Neuronal stem cell (in vitro differentiated cells): ENCODE results near the gene SPOCD1.

ENCODE experiments used
- DNase-seq: peaks from one replicate; pipeline ENCODE4 v3.0.0-alpha.2; 2013; ENCODE audit warnings: low spot score
- H2AFZ ChIP-seq: one replicate; pipeline ENCODE4 v1.6.1; 2013; ENCODE audit warnings: mild to moderate bottlenecking, low read length, inconsistent platforms
- H2AK5ac ChIP-seq: 2 replicates; pipeline ENCODE4 v1.6.1; 2013; ENCODE audit warnings: low read depth, mild to moderate bottlenecking, inconsistent platforms, low read length, moderate library complexity, mixed read lengths
- H2BK120ac ChIP-seq: 2 replicates; pipeline ENCODE4 v1.6.1; 2013; ENCODE audit warnings: low read depth, mild to moderate bottlenecking, inconsistent platforms, low read length, moderate library complexity, mixed read lengths
- H2BK12ac ChIP-seq: one replicate; pipeline ENCODE4 v1.6.1; 2013; ENCODE audit warnings: low read length, inconsistent platforms
- H2BK15ac ChIP-seq: 2 replicates; pipeline ENCODE4 v1.6.1; 2013; ENCODE audit warnings: mild to moderate bottlenecking, low read length, inconsistent platforms, mixed read lengths
- H2BK5ac ChIP-seq: one replicate; pipeline ENCODE4 v1.6.1; 2013; ENCODE audit warnings: inconsistent platforms, mild to moderate bottlenecking, low read length, moderate library complexity
- H3K14ac ChIP-seq: one replicate; pipeline ENCODE4 v1.6.1; 2013; ENCODE audit warnings: low read length, inconsistent platforms
- H3K18ac ChIP-seq: 2 replicates; pipeline ENCODE4 v1.6.1; 2013; ENCODE audit warnings: low read length, inconsistent platforms
- H3K23ac ChIP-seq: 2 replicates; pipeline ENCODE4 v1.6.1; 2013; ENCODE audit warnings: low read depth, mild to moderate bottlenecking, mixed read lengths, low read length, inconsistent platforms; ENCODE audit not compliant: poor library complexity
- H3K27ac ChIP-seq: replicated peaks from 3 replicates; pipeline ENCODE4 v1.5.1; 2013; ENCODE audit warnings: low read length, inconsistent platforms
- H3K27me3 ChIP-seq, 3 experiments: 2 replicates each; pipeline ENCODE4 v1.6.1; 2013; ENCODE audit warnings: low read length in 3 of 3, mild to moderate bottlenecking in 2 of 3, inconsistent platforms in 1 of 3, low read depth in 1 of 3, mixed read lengths in 1 of 3, moderate library complexity in 1 of 3; ENCODE audit not compliant: control insufficient read depth in 3 of 3, insufficient read depth in 3 of 3
- H3K36me3 ChIP-seq, 2 donors: replicated peaks in 1 of 2; 2 replicates each; pipeline ENCODE4 v1.6.1; 2013; ENCODE audit warnings: low read length in 2 of 2; ENCODE audit not compliant: control insufficient read depth in 2 of 2, insufficient read depth in 2 of 2
- H3K4ac ChIP-seq: 2 replicates; pipeline ENCODE4 v1.6.1; 2013; ENCODE audit warnings: inconsistent platforms, mild to moderate bottlenecking, low read length, moderate library complexity
- H3K4me1 ChIP-seq, 2 donors: 1 replicate in 1 of 2; 2 replicates in 1 of 2; pipeline ENCODE4 v1.6.1; 2013; ENCODE audit warnings: low read length in 2 of 2, low read depth in 1 of 2; ENCODE audit not compliant: control insufficient read depth in 2 of 2, insufficient read depth in 1 of 2
- H3K4me2 ChIP-seq: one replicate; pipeline ENCODE4 v1.6.1; 2013; ENCODE audit warnings: mild to moderate bottlenecking, low read length, inconsistent platforms; ENCODE audit not compliant: insufficient read depth, poor library complexity, severe bottlenecking
- H3K4me3 ChIP-seq, 2 donors: 2 replicates each; pipeline ENCODE4 v1.5.1; 2013; ENCODE audit warnings: low read length in 2 of 2, mild to moderate bottlenecking in 2 of 2, inconsistent platforms in 1 of 2, moderate library complexity in 1 of 2
- H3K79me1 ChIP-seq: one replicate; pipeline ENCODE4 v1.6.1; 2013; ENCODE audit warnings: low read depth, mild to moderate bottlenecking, inconsistent platforms, low read length, moderate library complexity
- H3K9ac ChIP-seq: one replicate; pipeline ENCODE4 v1.6.1; 2013; ENCODE audit warnings: mild to moderate bottlenecking, low read depth, low read length, inconsistent platforms; ENCODE audit not compliant: poor library complexity
- H3K9me3 ChIP-seq, 2 donors: replicated peaks in 1 of 2; 2 replicates each; pipeline versions ENCODE3 to v1.6.1; 2013; ENCODE audit warnings: low read length in 2 of 2, mild to moderate bottlenecking in 2 of 2, inconsistent platforms in 1 of 2, low read depth in 1 of 2, mixed read lengths in 1 of 2, moderate library complexity in 1 of 2; ENCODE audit not compliant: control insufficient read depth in 2 of 2, insufficient read depth in 1 of 2
- H4K8ac ChIP-seq: one replicate; pipeline ENCODE4 v1.6.1; 2013; ENCODE audit warnings: low read depth, mild to moderate bottlenecking, inconsistent platforms, low read length, moderate library complexity
- H4K91ac ChIP-seq: one replicate; pipeline ENCODE4 v1.6.1; 2013; ENCODE audit warnings: low read length, low read depth, mild to moderate bottlenecking, inconsistent platforms; ENCODE audit not compliant: poor library complexity
- WGBS, 2 donors: extraction: QIAGEN DNeasy Blood & Tissue Kit; methylation state at CpG; one replicate each; pipeline ENCODE4 v1.1.7; 2013; ENCODE audit warnings: missing lambda C conversion rate in 2 of 2, mixed read lengths in 1 of 2; ENCODE audit not compliant: insufficient read length in 2 of 2, insufficient replicate concordance in 1 of 2; ENCODE audit errors: extremely low coverage in 2 of 2; 5-methylcytosine and 5-hydroxymethylcytosine counted together

The SPOCD1 gene

DNA sequence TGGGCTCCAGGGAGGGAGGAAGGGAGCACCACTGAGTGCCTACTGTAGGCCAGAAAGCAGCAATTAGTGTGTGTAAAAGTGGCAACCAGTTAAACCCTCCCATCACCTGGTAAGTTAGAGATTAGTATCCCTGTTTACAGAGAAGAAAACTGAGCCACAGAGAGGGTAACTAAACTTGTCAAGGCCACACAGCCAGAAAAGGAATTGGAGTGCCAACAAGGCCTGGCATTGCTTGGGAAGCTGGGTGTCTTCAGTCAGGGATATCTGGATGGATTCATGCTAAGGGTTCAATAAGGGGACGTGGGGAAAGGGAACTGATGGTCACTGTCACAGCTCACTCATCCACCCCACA is 28.1 kb downstream of the SPOCD1 start:
- Histone ChIP-seq H3K79me1 (no peaks in the 10 kb centered on the region), H2BK5ac (peak overlapping the region; percentile 79), H3K14ac (no peak overlapping the region), H3K9me3 (no peaks in the 10 kb centered on the region), H3K27me3 (peaks cover 0 to 4% (median 0%) of the 10 kb centered on the region in 3 experiments), H2AK5ac (no peak overlapping the region), H3K27ac (peak overlapping the region; percentile 82), H3K4me2 (peak overlapping the region; percentile 94), H3K4ac (no peak overlapping the region), H4K91ac (no peak overlapping the region), H2BK12ac (no peak overlapping the region), H2BK120ac (no peak overlapping the region), H3K36me3 (no peaks in the 10 kb centered on the region), H3K9ac (no peak overlapping the region), H3K4me3 (peak overlapping the region in 1 of 2 donors; percentile 76), H3K18ac (no peak overlapping the region), H2AFZ (peak overlapping the region; percentile 95), H2BK15ac (no peak overlapping the region), H4K8ac (no peak overlapping the region), H3K23ac (no peak overlapping the region), H3K4me1 (peaks cover 11 to 42% of the 10 kb centered on the region in 2 donors)
- no CpG with 5 or more reads among the region's 1 CpG for WGBS, 2 donors
- DNase-seq = no peak

DNA sequence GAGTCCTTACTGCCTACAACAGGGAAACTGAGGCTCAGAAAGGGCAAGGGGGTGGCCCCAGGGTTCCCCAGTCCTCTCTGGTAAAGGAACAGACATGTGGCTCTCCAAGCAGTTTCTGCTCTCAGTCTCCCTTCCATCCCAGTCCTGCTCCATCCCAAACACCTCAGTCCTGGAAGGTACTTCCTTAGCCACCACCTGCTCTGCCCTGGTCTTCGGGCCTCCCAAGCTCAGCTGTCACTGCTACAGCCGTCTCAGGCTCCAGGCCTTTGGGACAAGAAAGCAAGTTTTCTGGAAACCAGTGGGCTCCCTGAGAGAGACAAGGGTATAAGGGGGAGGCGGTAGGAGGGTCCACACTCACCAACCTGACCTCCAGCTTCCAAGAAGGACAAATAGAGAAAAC is 28.6 kb downstream of the SPOCD1 start:
- no peak overlapping the region for H3K4me2 ChIP-seq
- no peak overlapping the region for H3K14ac ChIP-seq
- no peak overlapping the region for H3K4ac ChIP-seq
- H2BK15ac ChIP-seq = no peak overlapping the region
- no peak overlapping the region for H2BK120ac ChIP-seq
- no peaks in the 10 kb centered on the region for H3K9me3 ChIP-seq
- peaks cover 0 to 4% (median 0%) of the 10 kb centered on the region in 3 experiments for H3K27me3 ChIP-seq
- no CpG with 5 or more reads among the region's 3 CpGs for WGBS, 2 donors
- H2BK5ac ChIP-seq = no peak overlapping the region
- no peak overlapping the region for H2AFZ ChIP-seq
- H3K36me3 ChIP-seq = no peaks in the 10 kb centered on the region
- no peak overlapping the region for H3K23ac ChIP-seq
- no peaks in the 10 kb centered on the region for H3K79me1 ChIP-seq
- no peak for DNase-seq
- H4K8ac ChIP-seq = no peak overlapping the region
- H2BK12ac ChIP-seq = no peak overlapping the region
- no peak overlapping the region for H3K4me3 ChIP-seq
- H3K4me1 ChIP-seq = peaks cover 16 to 47% of the 10 kb centered on the region in 2 donors
- H3K9ac ChIP-seq = no peak overlapping the region
- no peak overlapping the region for H3K27ac ChIP-seq
- no peak overlapping the region for H2AK5ac ChIP-seq
- H4K91ac ChIP-seq = no peak overlapping the region
- H3K18ac ChIP-seq = no peak overlapping the region

DNA sequence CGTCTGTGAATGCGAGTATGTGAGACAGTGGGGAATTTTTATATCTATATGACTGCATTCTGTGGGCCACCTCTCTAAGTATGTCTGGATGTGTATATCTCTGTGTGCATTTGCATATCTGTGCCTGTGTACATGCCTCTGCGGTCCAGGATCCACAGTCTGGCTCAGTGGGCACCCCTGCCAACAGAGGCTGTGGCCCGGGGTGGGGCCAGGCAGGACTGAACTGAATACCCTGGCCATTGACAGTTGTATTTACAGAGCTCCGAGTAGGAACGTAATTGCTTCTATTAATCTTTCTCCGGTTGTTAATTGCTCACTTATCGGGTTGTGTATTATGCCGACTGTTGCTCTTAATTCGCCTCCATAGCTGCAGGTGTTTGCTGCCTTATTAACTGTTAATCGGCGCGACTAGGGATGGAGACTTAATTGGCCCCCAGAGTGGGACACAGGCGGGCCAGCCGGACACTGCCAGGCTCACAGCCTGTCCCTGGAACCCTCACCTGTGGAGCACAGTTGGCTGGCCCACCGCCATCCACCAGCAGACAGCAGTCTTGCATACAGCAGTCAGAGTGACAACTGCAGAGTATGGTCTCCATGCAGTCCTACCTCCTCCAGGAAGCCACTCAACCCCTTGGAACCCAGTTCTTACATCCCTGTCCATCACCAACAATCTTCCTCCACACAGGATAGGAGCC is 29.3 kb downstream of the SPOCD1 start:
- no peak overlapping the region for H3K18ac ChIP-seq
- H2BK5ac ChIP-seq = no peak overlapping the region
- no peaks in the 10 kb centered on the region for H3K36me3 ChIP-seq
- H2AFZ ChIP-seq = no peak overlapping the region
- H3K9ac ChIP-seq = no peak overlapping the region
- H3K79me1 ChIP-seq = no peaks in the 10 kb centered on the region
- no peak overlapping the region for H3K27ac ChIP-seq
- no peak overlapping the region for H3K14ac ChIP-seq
- H3K27me3 ChIP-seq = no peaks in the 10 kb centered on the region
- no CpG with 5 or more reads among the region's 16 CpGs for WGBS, 2 donors
- H3K23ac ChIP-seq = no peak overlapping the region
- H2BK12ac ChIP-seq = no peak overlapping the region
- peak overlapping the region; percentile 15 for H2BK15ac ChIP-seq
- peaks cover 22 to 55% of the 10 kb centered on the region in 2 donors for H3K4me1 ChIP-seq
- H3K4ac ChIP-seq = no peak overlapping the region
- H3K4me3 ChIP-seq = no peak overlapping the region
- no peak overlapping the region for H2BK120ac ChIP-seq
- no peak overlapping the region for H3K4me2 ChIP-seq
- no peak overlapping the region for H4K91ac ChIP-seq
- no peak overlapping the region for H4K8ac ChIP-seq
- H2AK5ac ChIP-seq = no peak overlapping the region
- no peaks in the 10 kb centered on the region for H3K9me3 ChIP-seq
- DNase-seq = no peak

DNA sequence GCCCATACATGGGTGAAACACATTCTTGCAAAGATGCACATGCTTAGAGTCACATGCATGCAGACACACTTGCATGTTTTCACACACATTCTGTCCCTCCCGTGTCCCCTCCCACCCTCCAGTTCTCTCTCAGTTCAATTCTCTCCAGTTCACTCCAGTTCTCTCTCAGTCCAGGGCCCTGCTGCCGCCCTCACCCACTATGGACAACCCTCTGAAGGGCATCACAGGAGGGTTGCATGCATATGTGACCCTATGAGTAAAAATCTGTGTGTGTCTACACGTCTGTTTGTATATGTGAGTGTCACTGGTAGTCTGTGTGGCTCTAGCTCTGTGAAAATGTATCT is 29.9 kb downstream of the SPOCD1 start:
- no peak overlapping the region for H2BK120ac ChIP-seq
- no peak for DNase-seq

More for the DNA sequence above, 29.9 kb downstream of the SPOCD1 start:
- Histone ChIP-seq H2AFZ (no peak overlapping the region), H3K4ac (no peak overlapping the region), H3K27ac (no peak overlapping the region), H3K4me1 (peaks cover 28 to 61% of the 10 kb centered on the region in 2 donors), H3K79me1 (no peaks in the 10 kb centered on the region), H4K8ac (no peak overlapping the region), H3K4me2 (no peak overlapping the region), H3K14ac (no peak overlapping the region), H3K9ac (no peak overlapping the region), H3K36me3 (no peaks in the 10 kb centered on the region), H2BK5ac (no peak overlapping the region), H3K9me3 (no peaks in the 10 kb centered on the region), H3K27me3 (no peaks in the 10 kb centered on the region), H2BK12ac (no peak overlapping the region), H3K4me3 (no peak overlapping the region), H2BK15ac (no peak overlapping the region), H2AK5ac (no peak overlapping the region), H3K23ac (no peak overlapping the region), H4K91ac (no peak overlapping the region), H3K18ac (no peak overlapping the region)
- WGBS, 2 donors = no CpG with 5 or more reads among the region's 3 CpGs
